Liver (tissue), 9 donors: ENCODE measurements around the gene TEX29. TPM values are rescaled to one million over a fixed set of nuclear protein-coding genes. Genes with fewer than 3 reads are reported as not detected.

Experiments
- DNase-seq: peaks from one replicate; pipeline ENCODE4 v3.0.0-alpha.2; 2017; ENCODE audit warnings: low spot score
- H3K27ac ChIP-seq, 2 donors: one replicate each; pipeline ENCODE4 v1.7.0; 2013; ENCODE audit warnings: inconsistent platforms in 2 of 2, low read length in 2 of 2, control low read depth in 1 of 2, low read depth in 1 of 2, mild to moderate bottlenecking in 1 of 2
- H3K27me3 ChIP-seq, 4 donors: one replicate each; pipeline versions ENCODE4 v1.6.1 to v1.7.0; 2013; ENCODE audit warnings: low read length in 3 of 4, inconsistent platforms in 1 of 4, mild to moderate bottlenecking in 1 of 4, moderate library complexity in 1 of 4; ENCODE audit not compliant: control insufficient read depth in 4 of 4, insufficient read depth in 4 of 4
- H3K36me3 ChIP-seq, 4 donors: one replicate each; pipeline versions ENCODE4 v1.6.1 to v1.7.0; 2013; ENCODE audit warnings: low read length in 3 of 4, mild to moderate bottlenecking in 3 of 4, low read depth in 1 of 4, moderate library complexity in 1 of 4; ENCODE audit not compliant: control insufficient read depth in 4 of 4, insufficient read depth in 3 of 4
- H3K4me1 ChIP-seq, 4 donors: one replicate each; pipeline versions ENCODE4 v1.6.1 to v1.7.0; 2013; ENCODE audit warnings: low read length in 3 of 4, mild to moderate bottlenecking in 3 of 4, moderate library complexity in 1 of 4; ENCODE audit not compliant: control insufficient read depth in 4 of 4, insufficient read depth in 4 of 4
- H3K4me3 ChIP-seq, 3 donors: one replicate each; pipeline versions ENCODE4 v1.6.1 to v1.7.0; 2013; ENCODE audit warnings: low read length in 3 of 3, control low read depth in 1 of 3, low read depth in 1 of 3, mild to moderate bottlenecking in 1 of 3
- H3K9ac ChIP-seq, 2 donors: one replicate each; pipeline ENCODE4 v1.7.0; 2013; ENCODE audit warnings: low read length in 2 of 2, mild to moderate bottlenecking in 2 of 2, moderate library complexity in 2 of 2, control low read depth in 1 of 2, low read depth in 1 of 2
- H3K9me3 ChIP-seq, 4 donors: one replicate each; pipeline versions ENCODE4 v1.6.1 to v1.7.0; 2013; ENCODE audit warnings: low read length in 3 of 4; ENCODE audit not compliant: control insufficient read depth in 4 of 4
- ATF3 ChIP-seq: IDR thresholded peaks from 2 replicates; pipeline ENCODE4 v1.6.1; 2016; ENCODE audit warnings: antibody characterized with exemption
- HNF4A ChIP-seq, 2 donors: conservative IDR thresholded peaks; 2 replicates each; pipeline ENCODE4 v1.6.1; 2016; ENCODE audit warnings: antibody characterized with exemption in 2 of 2, mild to moderate bottlenecking in 2 of 2
- RAD21 ChIP-seq, 2 donors: IDR thresholded peaks; 2 replicates each; pipeline ENCODE4 v1.6.1; 2016; ENCODE audit warnings: antibody characterized with exemption in 2 of 2, mild to moderate bottlenecking in 2 of 2
- ZBTB33 ChIP-seq: IDR thresholded peaks from 2 replicates; pipeline ENCODE4 v1.6.1; 2016; ENCODE audit warnings: antibody characterized with exemption
- WGBS: extraction: QIAGEN DNeasy Blood & Tissue Kit; methylation state at CpG from one replicate; pipeline ENCODE4 v1.1.7; 2013; 5-methylcytosine and 5-hydroxymethylcytosine counted together
- polyA plus RNA-seq, 2 donors: library from polyadenylated mRNA; stranded (reverse) in 1 of 2; unstranded in 1 of 2; fragments of 200-250 nt in 1 of 2; fragments of >200 nt in 1 of 2; fragmentation: Nextera tagmentation in 1 of 2; extraction: Ambion mirVana in 1 of 2; gene quantifications; one replicate each; pipeline versions ENCODE4 v1.2.1 to v1.2.3, GENCODE V29; 2013 to 2015
- total RNA-seq, 2 donors: library from RNA; depleted of rRNA; stranded (reverse); fragments of >200 nt; gene quantifications; one replicate each; pipeline ENCODE4 v1.2.3, GENCODE V29; 2014
- TF ChIP-seq, protein P1 (sequence below): IDR thresholded peaks from 2 replicates; pipeline ENCODE4 v1.6.1; 2016; ENCODE audit warnings: antibody characterized with exemption, mild to moderate bottlenecking
- TF ChIP-seq, protein P2 (sequence below): fragments of 150-350 bp; IDR thresholded peaks from 2 replicates; pipeline ENCODE4 v1.5.1; 2017; ENCODE audit warnings: improper control_type of control experiment, low read depth, low read length; ENCODE audit not compliant: missing input control
- donor health status: healthy.
- donor health status: healthy.
- donor health status: healthy.
- donor health status: healthy.
- donor health status: healthy.

Gene TEX29
- total and polyA plus RNA-seq, 4 donors = 0.17 TPM; not detected in 3

GRCh38 chr13:111325941-111326620, 5.6 kb downstream of the TEX29 start (continued):
- TF ChIP-seq, protein P1, sequence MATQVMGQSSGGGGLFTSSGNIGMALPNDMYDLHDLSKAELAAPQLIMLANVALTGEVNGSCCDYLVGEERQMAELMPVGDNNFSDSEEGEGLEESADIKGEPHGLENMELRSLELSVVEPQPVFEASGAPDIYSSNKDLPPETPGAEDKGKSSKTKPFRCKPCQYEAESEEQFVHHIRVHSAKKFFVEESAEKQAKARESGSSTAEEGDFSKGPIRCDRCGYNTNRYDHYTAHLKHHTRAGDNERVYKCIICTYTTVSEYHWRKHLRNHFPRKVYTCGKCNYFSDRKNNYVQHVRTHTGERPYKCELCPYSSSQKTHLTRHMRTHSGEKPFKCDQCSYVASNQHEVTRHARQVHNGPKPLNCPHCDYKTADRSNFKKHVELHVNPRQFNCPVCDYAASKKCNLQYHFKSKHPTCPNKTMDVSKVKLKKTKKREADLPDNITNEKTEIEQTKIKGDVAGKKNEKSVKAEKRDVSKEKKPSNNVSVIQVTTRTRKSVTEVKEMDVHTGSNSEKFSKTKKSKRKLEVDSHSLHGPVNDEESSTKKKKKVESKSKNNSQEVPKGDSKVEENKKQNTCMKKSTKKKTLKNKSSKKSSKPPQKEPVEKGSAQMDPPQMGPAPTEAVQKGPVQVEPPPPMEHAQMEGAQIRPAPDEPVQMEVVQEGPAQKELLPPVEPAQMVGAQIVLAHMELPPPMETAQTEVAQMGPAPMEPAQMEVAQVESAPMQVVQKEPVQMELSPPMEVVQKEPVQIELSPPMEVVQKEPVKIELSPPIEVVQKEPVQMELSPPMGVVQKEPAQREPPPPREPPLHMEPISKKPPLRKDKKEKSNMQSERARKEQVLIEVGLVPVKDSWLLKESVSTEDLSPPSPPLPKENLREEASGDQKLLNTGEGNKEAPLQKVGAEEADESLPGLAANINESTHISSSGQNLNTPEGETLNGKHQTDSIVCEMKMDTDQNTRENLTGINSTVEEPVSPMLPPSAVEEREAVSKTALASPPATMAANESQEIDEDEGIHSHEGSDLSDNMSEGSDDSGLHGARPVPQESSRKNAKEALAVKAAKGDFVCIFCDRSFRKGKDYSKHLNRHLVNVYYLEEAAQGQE = no peak

- Histone ChIP-seq H3K4me3 (no peak overlapping the region), H3K9ac (no peak overlapping the region), H3K27ac (no peak overlapping the region), H3K36me3 (no peaks in the 10 kb centered on the region), H3K27me3 (no peaks in the 10 kb centered on the region), H3K4me1 (no peaks in the 10 kb centered on the region), H3K9me3 (no peaks in the 10 kb centered on the region)
- no peak for DNase-seq
- no peak for TF ChIP-seq ZBTB33
- WGBS = 95% methylated on average over 15 of the region's 15 CpGs
Measured at GRCh38 chr13:111326621-111326965, 6.2 kb downstream of the TEX29 start.

- WGBS = 94% methylated on average over 16 of the region's 16 CpGs
- Histone ChIP-seq H3K4me3 (no peak overlapping the region), H3K4me1 (no peaks in the 10 kb centered on the region), H3K9ac (no peak overlapping the region), H3K9me3 (no peaks in the 10 kb centered on the region), H3K36me3 (no peaks in the 10 kb centered on the region), H3K27ac (no peak overlapping the region), H3K27me3 (no peaks in the 10 kb centered on the region)
- TF ChIP-seq ZBTB33 (no peak), RAD21 (IDR thresholded peaks at IDR 0.05) (no peak), HNF4A (conservative IDR thresholded peaks at IDR 0.05) (no peak), ATF3 (no peak)
- TF ChIP-seq, protein P2, sequence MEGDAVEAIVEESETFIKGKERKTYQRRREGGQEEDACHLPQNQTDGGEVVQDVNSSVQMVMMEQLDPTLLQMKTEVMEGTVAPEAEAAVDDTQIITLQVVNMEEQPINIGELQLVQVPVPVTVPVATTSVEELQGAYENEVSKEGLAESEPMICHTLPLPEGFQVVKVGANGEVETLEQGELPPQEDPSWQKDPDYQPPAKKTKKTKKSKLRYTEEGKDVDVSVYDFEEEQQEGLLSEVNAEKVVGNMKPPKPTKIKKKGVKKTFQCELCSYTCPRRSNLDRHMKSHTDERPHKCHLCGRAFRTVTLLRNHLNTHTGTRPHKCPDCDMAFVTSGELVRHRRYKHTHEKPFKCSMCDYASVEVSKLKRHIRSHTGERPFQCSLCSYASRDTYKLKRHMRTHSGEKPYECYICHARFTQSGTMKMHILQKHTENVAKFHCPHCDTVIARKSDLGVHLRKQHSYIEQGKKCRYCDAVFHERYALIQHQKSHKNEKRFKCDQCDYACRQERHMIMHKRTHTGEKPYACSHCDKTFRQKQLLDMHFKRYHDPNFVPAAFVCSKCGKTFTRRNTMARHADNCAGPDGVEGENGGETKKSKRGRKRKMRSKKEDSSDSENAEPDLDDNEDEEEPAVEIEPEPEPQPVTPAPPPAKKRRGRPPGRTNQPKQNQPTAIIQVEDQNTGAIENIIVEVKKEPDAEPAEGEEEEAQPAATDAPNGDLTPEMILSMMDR = no peak
- DNase-seq = no peak
Measured at GRCh38 chr13:111326981-111327642, 6.7 kb downstream of the TEX29 start.
